Astrocyte (in vitro differentiated cells and primary cell): ENCODE measurements around the gene SHC4. TPM values are rescaled to one million over a fixed set of nuclear protein-coding genes. Genes with fewer than 3 reads are reported as not detected.

Experiments
- DNase-seq: peaks from one replicate; pipeline ENCODE4 v3.0.0-alpha.2; 2010; ENCODE audit warnings: low read depth
- FAIRE-seq: peaks from 2 replicates; lab custom pipeline; 2011; peaks lifted over from hg19 to GRCh38; lab: Jason Lieb, UNC
- H2AFZ ChIP-seq: 2 replicates; pipeline ENCODE4 v1.6.0; 2012; ENCODE audit warnings: low read depth, low read length, inconsistent platforms
- H3K27ac ChIP-seq: 2 replicates; pipeline ENCODE4 v1.5.1; 2011; ENCODE audit warnings: low read depth, low read length, inconsistent platforms
- H3K27me3 ChIP-seq: 2 replicates; pipeline ENCODE4 v1.6.0; 2011; ENCODE audit warnings: low read length, inconsistent platforms; ENCODE audit not compliant: insufficient read depth
- H3K36me3 ChIP-seq: 2 replicates; pipeline ENCODE4 v1.5.1; 2011; ENCODE audit warnings: low read length, inconsistent platforms; ENCODE audit not compliant: insufficient read depth
- H3K4me1 ChIP-seq: 2 replicates; pipeline ENCODE4 v1.5.1; 2011; ENCODE audit warnings: low read length, inconsistent platforms; ENCODE audit not compliant: insufficient read depth
- H3K4me2 ChIP-seq: 2 replicates; pipeline ENCODE4 v1.6.0; 2012; ENCODE audit warnings: low read length, inconsistent platforms
- H3K4me3 ChIP-seq: 2 replicates; pipeline ENCODE4 v1.5.1; 2011; ENCODE audit warnings: low read depth, mild to moderate bottlenecking, low read length, inconsistent platforms; ENCODE audit not compliant: insufficient read depth
- H3K79me2 ChIP-seq: 2 replicates; pipeline ENCODE4 v1.6.0; 2012; ENCODE audit warnings: mild to moderate bottlenecking, low read length, inconsistent platforms; ENCODE audit not compliant: insufficient read depth
- H3K9ac ChIP-seq: 2 replicates; pipeline ENCODE4 v1.6.0; 2012; ENCODE audit warnings: mild to moderate bottlenecking, low read length, inconsistent platforms
- H3K9me3 ChIP-seq: 2 replicates; pipeline ENCODE4 v1.5.1; 2012; ENCODE audit warnings: low read depth, mild to moderate bottlenecking, low read length, inconsistent platforms; ENCODE audit not compliant: insufficient read depth
- H4K20me1 ChIP-seq: 2 replicates; pipeline ENCODE4 v1.6.0; 2012; ENCODE audit warnings: low read length, inconsistent platforms; ENCODE audit not compliant: insufficient read depth
- H3K27ac Mint-ChIP-seq: one replicate; pipeline ENCODE4 v1.8.0; 2021; ENCODE audit warnings: mild to moderate bottlenecking, mixed read lengths; ENCODE audit not compliant: unreplicated experiment
- H3K27me3 Mint-ChIP-seq: one replicate; pipeline ENCODE4 v1.8.0; 2021; ENCODE audit warnings: low read depth, mixed read lengths; ENCODE audit not compliant: unreplicated experiment
- H3K36me3 Mint-ChIP-seq: one replicate; pipeline ENCODE4 v1.8.0; 2021; ENCODE audit warnings: low read depth, mixed read lengths; ENCODE audit not compliant: unreplicated experiment
- H3K4me1 Mint-ChIP-seq: one replicate; pipeline ENCODE4 v1.8.0; 2021; ENCODE audit warnings: low read depth, mixed read lengths; ENCODE audit not compliant: unreplicated experiment
- H3K4me3 Mint-ChIP-seq: one replicate; pipeline ENCODE4 v1.8.0; 2021; ENCODE audit warnings: mild to moderate bottlenecking, moderate library complexity, mixed read lengths; ENCODE audit not compliant: unreplicated experiment
- H3K9me3 Mint-ChIP-seq: one replicate; pipeline ENCODE4 v1.8.0; 2021; ENCODE audit warnings: mild to moderate bottlenecking, mixed read lengths; ENCODE audit not compliant: unreplicated experiment
- CTCF ChIP-seq: IDR thresholded peaks from 2 replicates; pipeline ENCODE4 v1.5.1; 2011; ENCODE audit warnings: low read depth, mild to moderate bottlenecking, inconsistent platforms, low read length, moderate library complexity; ENCODE audit not compliant: insufficient read depth
- EZH2 ChIP-seq: IDR thresholded peaks from 2 replicates; pipeline ENCODE4 v1.6.1; 2012; ENCODE audit warnings: mild to moderate bottlenecking, low read length, inconsistent platforms; ENCODE audit not compliant: insufficient read depth
- total RNA-seq: library from RNA; stranded (reverse); gene quantifications from 2 replicates; pipeline ENCODE4 v1.2.1, GENCODE V29; 2021

SHC4 gene
- total RNA-seq, 1 donor from 2014 or later, result 2.7 TPM

- no peak overlapping the region for H2AFZ ChIP-seq
- H3K4me1 Mint-ChIP-seq, result no peaks in the 10 kb centered on the region
- no peaks in the 10 kb centered on the region for H3K9me3 ChIP-seq
- no peak overlapping the region for H3K4me3 ChIP-seq
- H3K4me2 ChIP-seq, result no peak overlapping the region
- H3K27ac ChIP-seq, result no peak overlapping the region
- no peak for FAIRE-seq
- TF ChIP-seq EZH2 (no peak), CTCF (no peak)
- DNase-seq, result no peak
- no peak overlapping the region for H3K4me3 Mint-ChIP-seq
- H3K36me3 Mint-ChIP-seq, result peaks cover 3% of the 10 kb centered on the region
- H3K27me3 ChIP-seq, result no peaks in the 10 kb centered on the region
- no peak overlapping the region for H3K9ac ChIP-seq
- H4K20me1 ChIP-seq, result no peaks in the 10 kb centered on the region
- no peaks in the 10 kb centered on the region for H3K27me3 Mint-ChIP-seq
- H3K79me2 ChIP-seq, result no peaks in the 10 kb centered on the region
- no peak overlapping the region for H3K27ac Mint-ChIP-seq
- no peaks in the 10 kb centered on the region for H3K4me1 ChIP-seq
- H3K36me3 ChIP-seq, result peaks cover 7% of the 10 kb centered on the region
- no peaks in the 10 kb centered on the region for H3K9me3 Mint-ChIP-seq
Measured at GRCh38 chr15:48785195-48785594, 178.5 kb downstream of the SHC4 start.

DNA sequence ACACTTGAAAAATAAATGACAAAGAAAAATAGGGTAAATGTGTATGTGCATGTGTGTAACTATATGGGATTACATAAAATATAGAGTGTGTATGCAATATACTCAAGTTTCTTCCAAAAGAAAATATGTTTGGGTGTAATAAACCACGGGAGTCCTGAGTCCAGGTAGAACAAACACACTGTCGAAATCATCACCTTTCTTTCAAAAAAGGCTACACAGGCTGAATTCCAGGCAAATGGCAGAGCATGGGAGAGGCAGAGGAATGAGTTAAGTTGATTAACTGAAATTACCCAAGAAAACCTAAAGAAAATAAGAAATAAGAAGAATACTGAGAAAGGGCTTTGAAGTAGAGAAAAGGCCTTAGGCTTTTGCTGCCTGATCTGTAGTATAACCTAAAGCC, 179.0 kb downstream of the SHC4 start:
- no peaks in the 10 kb centered on the region for H3K4me1 ChIP-seq
- H3K27me3 Mint-ChIP-seq, result no peaks in the 10 kb centered on the region
- no peaks in the 10 kb centered on the region for H3K4me1 Mint-ChIP-seq
- peaks cover 3% of the 10 kb centered on the region for H3K36me3 Mint-ChIP-seq
- no peak overlapping the region for H3K9ac ChIP-seq
- no peaks in the 10 kb centered on the region for H3K79me2 ChIP-seq
- H3K36me3 ChIP-seq, result peaks cover 7% of the 10 kb centered on the region
- no peak overlapping the region for H3K27ac Mint-ChIP-seq
- DNase-seq (no peak), FAIRE-seq (no peak)
- no peaks in the 10 kb centered on the region for H3K9me3 ChIP-seq
- H3K27ac ChIP-seq, result no peak overlapping the region
- no peaks in the 10 kb centered on the region for H3K27me3 ChIP-seq
- H3K9me3 Mint-ChIP-seq, result no peaks in the 10 kb centered on the region
- H3K4me3 ChIP-seq, result no peak overlapping the region
- no peak overlapping the region for H3K4me2 ChIP-seq
- no peak overlapping the region for H3K4me3 Mint-ChIP-seq
- no peaks in the 10 kb centered on the region for H4K20me1 ChIP-seq
- TF ChIP-seq EZH2, result no peak
- TF ChIP-seq CTCF, result no peak
- no peak overlapping the region for H2AFZ ChIP-seq

DNA sequence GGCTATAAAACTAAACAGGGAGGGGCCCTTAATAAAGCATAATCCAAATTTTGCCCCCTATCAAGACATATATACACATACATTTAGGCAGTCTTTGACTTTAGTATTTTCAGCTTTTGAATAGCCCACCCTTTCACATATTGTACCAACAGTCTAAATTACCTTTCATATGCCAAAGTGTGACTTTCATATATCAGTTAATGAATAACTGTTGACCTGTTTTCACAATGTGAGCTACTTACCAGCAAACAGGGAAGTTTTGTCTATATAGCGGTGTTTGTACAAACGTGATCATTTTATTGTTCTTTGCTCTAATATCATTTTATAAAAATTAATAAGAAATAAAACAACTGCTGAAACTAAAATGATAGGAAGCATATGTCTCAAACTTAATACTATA, 180.8 kb downstream of the SHC4 start:
- no peaks in the 10 kb centered on the region for H4K20me1 ChIP-seq
- H3K4me3 Mint-ChIP-seq, result no peak overlapping the region
- no peaks in the 10 kb centered on the region for H3K4me1 ChIP-seq
- no peaks in the 10 kb centered on the region for H3K9me3 Mint-ChIP-seq
- H3K27ac ChIP-seq, result no peak overlapping the region
- no peaks in the 10 kb centered on the region for H3K9me3 ChIP-seq
- no peak overlapping the region for H3K9ac ChIP-seq
- no peak overlapping the region for H3K4me2 ChIP-seq
- peaks cover 7% of the 10 kb centered on the region for H3K36me3 ChIP-seq
- no peak overlapping the region for H2AFZ ChIP-seq
- H3K4me3 ChIP-seq, result no peak overlapping the region
- no peak for FAIRE-seq
- peaks cover 1% of the 10 kb centered on the region for H3K36me3 Mint-ChIP-seq
- no peak overlapping the region for H3K27ac Mint-ChIP-seq
- peaks cover 1% of the 10 kb centered on the region for H3K4me1 Mint-ChIP-seq
- H3K79me2 ChIP-seq, result no peaks in the 10 kb centered on the region
- TF ChIP-seq EZH2, result no peak
- no peak for TF ChIP-seq CTCF
- H3K27me3 Mint-ChIP-seq, result no peaks in the 10 kb centered on the region
- no peaks in the 10 kb centered on the region for H3K27me3 ChIP-seq
- DNase-seq, result no peak
